Muscle of leg (tissue), 16 donors: Measurements from ENCODE around the gene NFIB. TPM values are rescaled to one million over a fixed set of nuclear protein-coding genes. Genes with fewer than 3 reads are reported as not detected.

Source experiments
- DNase-seq: peaks from one replicate; pipeline ENCODE4 v3.0.0; 2013
- H3K27ac ChIP-seq: one replicate; pipeline ENCODE4 v1.5.1; 2013; ENCODE audit warnings: mild to moderate bottlenecking, low read length, control low read depth
- H3K27me3 ChIP-seq: one replicate; pipeline ENCODE4 v1.6.1; 2013; ENCODE audit warnings: low read length; ENCODE audit not compliant: control insufficient read depth, insufficient read depth
- H3K36me3 ChIP-seq: one replicate; pipeline ENCODE4 v1.6.1; 2013; ENCODE audit warnings: low read length; ENCODE audit not compliant: control insufficient read depth, insufficient read depth
- H3K4me1 ChIP-seq: one replicate; pipeline ENCODE4 v1.6.1; 2013; ENCODE audit warnings: low read length; ENCODE audit not compliant: control insufficient read depth, insufficient read depth
- H3K4me3 ChIP-seq: one replicate; pipeline ENCODE4 v1.5.1; 2013; ENCODE audit warnings: low read length, control low read depth
- H3K9me3 ChIP-seq: replicated peaks from 2 replicates; pipeline ENCODE4 v1.6.1; 2013; ENCODE audit warnings: low read depth, low read length; ENCODE audit not compliant: control insufficient read depth
- WGBS: methylation state at CpG from one replicate; pipeline ENCODE4 v1.1.5; 2013; ENCODE audit warnings: missing lambda C conversion rate; ENCODE audit not compliant: insufficient coverage; 5-methylcytosine and 5-hydroxymethylcytosine counted together
- long read RNA-seq, 11 donors: transcript quantifications; one replicate each; lab custom pipeline, GENCODE V29; 2026
- polyA plus RNA-seq, 8 donors: library from polyadenylated mRNA; unstranded; fragments of 120-200 nt; gene quantifications; one replicate each; pipeline versions ENCODE4 v1.2.1 to v1.2.3, GENCODE V29; 2013; ENCODE audit warnings: inconsistent platforms in 1 of 8, low replicate concordance in 1 of 8; ENCODE audit not compliant: insufficient read length in 8 of 8, insufficient read depth in 1 of 8
- total RNA-seq: library from RNA; stranded (reverse); fragments of 120-200 nt; gene quantifications from one replicate; pipeline ENCODE4 v1.2.4, GENCODE V29; 2013

NFIB gene
- total RNA-seq (119 TPM), polyA plus RNA-seq (100 to 1,000 TPM in 1 of 8 donors, 10 to 100 TPM in 7; 63.7 to 115 (median 85.5) TPM)
- long read RNA-seq, donor 1, full-length matches to known transcripts, result 6 of 6 reads
- long read RNA-seq, donor 1, partial matches to known transcripts, result 0 of 6 reads
- long read RNA-seq, donor 1, other reads (novel, unspliced or antisense), result 0 of 6 reads
- long read RNA-seq, donor 2, result 0 reads
- long read RNA-seq, donor 3, full-length matches to known transcripts, result 10 of 113 reads
- long read RNA-seq, donor 3, partial matches to known transcripts, result 103 of 113 reads
- long read RNA-seq, donor 3, other reads (novel, unspliced or antisense), result 0 of 113 reads
- long read RNA-seq, donor 4, full-length matches to known transcripts, result 7 of 7 reads
- long read RNA-seq, donor 4, partial matches to known transcripts, result 0 of 7 reads
- long read RNA-seq, donor 4, other reads (novel, unspliced or antisense), result 0 of 7 reads
- long read RNA-seq, donor 5, full-length matches to known transcripts, result 11 of 17 reads
- long read RNA-seq, donor 5, partial matches to known transcripts, result 6 of 17 reads
- long read RNA-seq, donor 5, other reads (novel, unspliced or antisense), result 0 of 17 reads
- long read RNA-seq, donor 6, full-length matches to known transcripts, result 5 of 10 reads
- long read RNA-seq, donor 6, partial matches to known transcripts, result 5 of 10 reads
- long read RNA-seq, donor 6, other reads (novel, unspliced or antisense), result 0 of 10 reads
- long read RNA-seq, donor 7, full-length matches to known transcripts, result 11 of 11 reads
- long read RNA-seq, donor 7, partial matches to known transcripts, result 0 of 11 reads
- long read RNA-seq, donor 7, other reads (novel, unspliced or antisense), result 0 of 11 reads
- long read RNA-seq, donor 8, full-length matches to known transcripts, result 12 of 12 reads
- long read RNA-seq, donor 8, partial matches to known transcripts, result 0 of 12 reads
- long read RNA-seq, donor 8, other reads (novel, unspliced or antisense), result 0 of 12 reads
- long read RNA-seq, donor 9, full-length matches to known transcripts, result 4 of 9 reads
- long read RNA-seq, donor 9, partial matches to known transcripts, result 5 of 9 reads
- long read RNA-seq, donor 9, other reads (novel, unspliced or antisense), result 0 of 9 reads
- long read RNA-seq, donor 10, full-length matches to known transcripts, result 17 of 24 reads
- long read RNA-seq, donor 10, partial matches to known transcripts, result 7 of 24 reads
- long read RNA-seq, donor 10, other reads (novel, unspliced or antisense), result 0 of 24 reads
- long read RNA-seq, donor 11, full-length matches to known transcripts, result 5 of 5 reads
- long read RNA-seq, donor 11, partial matches to known transcripts, result 0 of 5 reads
- long read RNA-seq, donor 11, other reads (novel, unspliced or antisense), result 0 of 5 reads

- peak; percentile 84 for DNase-seq
- 0% methylated on average over 30 of the region's 63 CpGs for WGBS
- Histone ChIP-seq H3K9me3 (no peaks in the 10 kb centered on the region), H3K4me3 (peak within 1 kb of the TSS; percentile 90), H3K36me3 (no peaks in the 10 kb centered on the region), H3K27ac (peak within 1 kb of the TSS; percentile 99), H3K4me1 (peaks cover 16% of the 10 kb centered on the region), H3K27me3 (peaks cover 5% of the 10 kb centered on the region)
These were observed at the start of gene NFIB for GRCh38 chr9:14313951-14314423. NFIB (minus strand) TSS chr9:14314141; CDS start chr9:14313511, 630 bp downstream.

GRCh38 chr9:14362175-14362574, 48.2 kb upstream of the NFIB start:
- H3K27ac ChIP-seq, result no peak overlapping the region
- H3K4me1 ChIP-seq, result peaks cover 11% of the 10 kb centered on the region
- peak; percentile 46 for DNase-seq
- peaks cover 8% of the 10 kb centered on the region for H3K36me3 ChIP-seq
- H3K9me3 ChIP-seq, result no peaks in the 10 kb centered on the region
- no peak overlapping the region for H3K4me3 ChIP-seq
- H3K27me3 ChIP-seq, result no peaks in the 10 kb centered on the region
- no CpG with 5 or more reads among the region's 1 CpG for WGBS

GRCh38 chr9:14361074-14361473, 47.1 kb upstream of the NFIB start:
- no peak overlapping the region for H3K27ac ChIP-seq
- no peaks in the 10 kb centered on the region for H3K27me3 ChIP-seq
- no peak overlapping the region for H3K4me3 ChIP-seq
- H3K4me1 ChIP-seq, result peaks cover 17% of the 10 kb centered on the region
- H3K9me3 ChIP-seq, result no peaks in the 10 kb centered on the region
- H3K36me3 ChIP-seq, result peaks cover 8% of the 10 kb centered on the region
- no peak for DNase-seq

- Histone ChIP-seq H3K4me1 (peaks cover 13% of the 10 kb centered on the region), H3K4me3 (no peak overlapping the region), H3K27me3 (no peaks in the 10 kb centered on the region), H3K27ac (no peak overlapping the region), H3K36me3 (peaks cover 8% of the 10 kb centered on the region), H3K9me3 (no peaks in the 10 kb centered on the region)
- no CpG with 5 or more reads among the region's 2 CpGs for WGBS
- no peak for DNase-seq
These were observed 44.6 kb upstream of the NFIB start for GRCh38 chr9:14358523-14358922.

- WGBS, result 14% methylated on average over 3 of the region's 7 CpGs
- no peak overlapping the region for H3K4me3 ChIP-seq
- peaks cover 30% of the 10 kb centered on the region for H3K4me1 ChIP-seq
- peak; percentile 80 for DNase-seq
- H3K27me3 ChIP-seq, result no peaks in the 10 kb centered on the region
- H3K9me3 ChIP-seq, result no peaks in the 10 kb centered on the region
- H3K36me3 ChIP-seq, result peaks cover 8% of the 10 kb centered on the region
- peak overlapping the region; percentile 84 for H3K27ac ChIP-seq
These were observed 42.7 kb upstream of the NFIB start for GRCh38 chr9:14356351-14357265.

- Histone ChIP-seq H3K9me3 (no peaks in the 10 kb centered on the region), H3K27me3 (no peaks in the 10 kb centered on the region), H3K4me1 (peaks cover 49% of the 10 kb centered on the region), H3K36me3 (peaks cover 4% of the 10 kb centered on the region), H3K4me3 (no peak overlapping the region), H3K27ac (no peak overlapping the region)
- no CpG with 5 or more reads among the region's 1 CpG for WGBS
- peak; percentile 26 for DNase-seq
These were observed 40.3 kb upstream of the NFIB start for GRCh38 chr9:14354201-14354600.

GRCh38 chr9:14353222-14354056, 39.5 kb upstream of the NFIB start:
- WGBS, result 16% methylated on average over 10 of the region's 18 CpGs

GRCh38 chr9:14352503-14352902, 38.6 kb upstream of the NFIB start:
- Histone ChIP-seq H3K36me3 (no peaks in the 10 kb centered on the region), H3K27ac (peak overlapping the region; percentile 98), H3K9me3 (no peaks in the 10 kb centered on the region), H3K4me3 (no peak overlapping the region), H3K27me3 (peaks cover 2% of the 10 kb centered on the region), H3K4me1 (peaks cover 55% of the 10 kb centered on the region)
- peak; percentile 52 for DNase-seq
- WGBS, result 28% methylated on average over 4 of the region's 4 CpGs

More at GRCh38 chr9:14353222-14354056, 39.5 kb upstream of the NFIB start:
- DNase-seq, result peak; percentile 97
- H3K4me1 ChIP-seq, result peaks cover 50% of the 10 kb centered on the region
- peak overlapping the region; percentile 98 for H3K27ac ChIP-seq
- H3K36me3 ChIP-seq, result no peaks in the 10 kb centered on the region
- peak overlapping the region; percentile 16 for H3K4me3 ChIP-seq
- H3K27me3 ChIP-seq, result peaks cover under 1% of the 10 kb centered on the region
- H3K9me3 ChIP-seq, result no peaks in the 10 kb centered on the region
